Tibial nerve (tissue), 4 donors: ENCODE data around the gene MFSD12. TPM values are rescaled to one million over a fixed set of nuclear protein-coding genes. Genes with fewer than 3 reads are reported as not detected.
A peak's percentile ranks its signal among the peaks of the same experiment; 100 is the strongest.

Experiments used
- DNase-seq, 2 donors: peaks; one replicate each; pipeline ENCODE4 v3.0.0-alpha.2; 2019; ENCODE audit warnings: low spot score in 2 of 2
- H3K27ac ChIP-seq, 4 donors: fragments of 200-600 bp; sonication (generic) in 3 of 4; one replicate each; pipeline ENCODE4 v1.5.1; 2017 to 2019; ENCODE audit warnings: mild to moderate bottlenecking in 1 of 4
- H3K27me3 ChIP-seq, 2 donors: fragments of 200-600 bp; sonication (generic) in 1 of 2; one replicate each; pipeline versions ENCODE4 v1.5.1 to v1.6.0; 2017 to 2019
- H3K36me3 ChIP-seq, 3 donors: fragments of 200-600 bp; sonication (generic); one replicate each; pipeline ENCODE4 v1.5.1; 2018 to 2019
- H3K4me1 ChIP-seq, 4 donors: fragments of 200-600 bp; sonication (generic) in 3 of 4; one replicate each; pipeline ENCODE4 v1.5.1; 2017 to 2019
- H3K4me3 ChIP-seq, 4 donors: fragments of 200-600 bp; sonication (generic) in 3 of 4; one replicate each; pipeline ENCODE4 v1.5.1; 2017 to 2019; ENCODE audit warnings: mild to moderate bottlenecking in 1 of 4, moderate library complexity in 1 of 4
- H3K9me3 ChIP-seq, 4 donors: fragments of 200-600 bp; sonication (generic) in 3 of 4; one replicate each; pipeline ENCODE4 v1.5.1; 2017 to 2019
- EP300 ChIP-seq, 2 donors: sonication (generic); formaldehyde crosslinking; IDR thresholded peaks; one replicate each; pipeline ENCODE4 v1.6.1; 2017; ENCODE audit warnings: antibody characterized with exemption in 2 of 2, mild to moderate bottlenecking in 1 of 2
- POLR2A ChIP-seq, 2 donors: fragments of 450-650 bp; IDR thresholded peaks; one replicate each; pipeline ENCODE4 v1.6.1; 2017; ENCODE audit warnings: antibody characterized with exemption in 2 of 2, mild to moderate bottlenecking in 2 of 2, moderate library complexity in 2 of 2
- WGBS, 2 donors: methylation state at CpG; one replicate each; pipeline ENCODE4 v1.1.5; 2018; 5-methylcytosine and 5-hydroxymethylcytosine counted together
- total RNA-seq, 4 donors: library from RNA; depleted of rRNA; stranded (reverse); fragments of >200 nt; gene quantifications; one replicate each; pipeline ENCODE4 v1.1.0, GENCODE V29; 2016
- TF ChIP-seq, protein P1 (sequence below), 5 experiments: fragments of 200-600 bp in 3 of 5; fragments of 450-650 bp in 2 of 5; sonication (generic) in 3 of 5; IDR thresholded peaks; one replicate each; pipeline ENCODE4 v1.5.1; 2016 to 2019; ENCODE audit warnings: antibody characterized with exemption in 5 of 5, mild to moderate bottlenecking in 3 of 5, moderate library complexity in 2 of 5

The MFSD12 gene
- total RNA-seq, 4 donors from 2014 or later: 45.7 to 108 (median 62.8) TPM

- peak overlapping the region; percentile 82 to 96 (median 90) for H3K27ac ChIP-seq
- H3K4me3 ChIP-seq: peak overlapping the region in 3 of 4 donors; percentile 11 to 41 (median 13)
- H3K27me3 ChIP-seq: no peaks in the 10 kb centered on the region
- peaks cover 12 to 57% (median 18%) of the 10 kb centered on the region in 3 donors for H3K36me3 ChIP-seq
- H3K4me1 ChIP-seq: peaks cover 0 to 42% (median 30%) of the 10 kb centered on the region in 4 donors
- DNase-seq: no peak
- no peak for TF ChIP-seq EP300 (IDR thresholded peaks at IDR 0.05)
- TF ChIP-seq POLR2A (IDR thresholded peaks at IDR 0.05): no peak
- TF ChIP-seq, protein P1, sequence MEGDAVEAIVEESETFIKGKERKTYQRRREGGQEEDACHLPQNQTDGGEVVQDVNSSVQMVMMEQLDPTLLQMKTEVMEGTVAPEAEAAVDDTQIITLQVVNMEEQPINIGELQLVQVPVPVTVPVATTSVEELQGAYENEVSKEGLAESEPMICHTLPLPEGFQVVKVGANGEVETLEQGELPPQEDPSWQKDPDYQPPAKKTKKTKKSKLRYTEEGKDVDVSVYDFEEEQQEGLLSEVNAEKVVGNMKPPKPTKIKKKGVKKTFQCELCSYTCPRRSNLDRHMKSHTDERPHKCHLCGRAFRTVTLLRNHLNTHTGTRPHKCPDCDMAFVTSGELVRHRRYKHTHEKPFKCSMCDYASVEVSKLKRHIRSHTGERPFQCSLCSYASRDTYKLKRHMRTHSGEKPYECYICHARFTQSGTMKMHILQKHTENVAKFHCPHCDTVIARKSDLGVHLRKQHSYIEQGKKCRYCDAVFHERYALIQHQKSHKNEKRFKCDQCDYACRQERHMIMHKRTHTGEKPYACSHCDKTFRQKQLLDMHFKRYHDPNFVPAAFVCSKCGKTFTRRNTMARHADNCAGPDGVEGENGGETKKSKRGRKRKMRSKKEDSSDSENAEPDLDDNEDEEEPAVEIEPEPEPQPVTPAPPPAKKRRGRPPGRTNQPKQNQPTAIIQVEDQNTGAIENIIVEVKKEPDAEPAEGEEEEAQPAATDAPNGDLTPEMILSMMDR (IDR thresholded peaks at IDR 0.05): no peak
- H3K9me3 ChIP-seq: no peaks in the 10 kb centered on the region
- 20 to 39% methylated on average over 13 of the region's 13 CpGs for WGBS, 2 donors
Observed at GRCh38 chr19:3537101-3537437, 20.3 kb downstream of the MFSD12 start.

DNA sequence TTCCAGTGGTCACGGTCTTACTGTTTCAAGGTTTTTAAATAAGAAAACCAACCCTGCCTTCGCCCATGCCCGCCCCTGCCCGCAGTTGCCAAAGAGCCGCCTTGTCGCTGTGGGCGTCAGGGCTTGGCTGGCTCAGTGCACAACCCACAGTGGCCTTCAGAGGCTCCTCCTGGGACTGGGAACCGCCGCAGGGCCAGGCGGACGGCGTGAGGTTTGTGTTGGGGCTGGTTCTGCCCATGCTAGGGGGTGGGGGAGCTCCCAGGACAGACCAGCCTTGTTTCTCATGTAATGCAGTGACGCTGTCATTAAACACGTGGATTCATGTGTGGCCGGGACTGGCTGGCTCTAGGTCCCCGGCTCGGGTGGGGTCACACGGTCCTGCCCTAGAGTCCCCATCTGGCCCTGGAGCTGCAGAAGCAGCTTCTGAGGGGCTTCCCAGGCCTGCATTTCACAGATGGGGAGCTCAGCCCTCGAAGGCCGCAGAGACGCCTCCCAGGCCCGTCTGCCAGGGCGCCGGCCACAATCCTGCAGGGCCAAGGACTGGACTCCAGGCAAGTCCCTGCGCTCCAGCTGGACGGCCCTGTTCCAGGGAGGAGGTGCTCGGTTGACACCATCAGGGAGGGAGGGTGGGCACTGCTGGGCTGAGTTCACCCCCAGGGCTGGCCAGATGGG is 20.8 kb downstream of the MFSD12 start:
- H3K36me3 ChIP-seq: peaks cover 12 to 59% (median 23%) of the 10 kb centered on the region in 3 donors
- 49 to 53% methylated on average over 16 to 19 of the region's 27 CpGs for WGBS, 2 donors

DNA sequence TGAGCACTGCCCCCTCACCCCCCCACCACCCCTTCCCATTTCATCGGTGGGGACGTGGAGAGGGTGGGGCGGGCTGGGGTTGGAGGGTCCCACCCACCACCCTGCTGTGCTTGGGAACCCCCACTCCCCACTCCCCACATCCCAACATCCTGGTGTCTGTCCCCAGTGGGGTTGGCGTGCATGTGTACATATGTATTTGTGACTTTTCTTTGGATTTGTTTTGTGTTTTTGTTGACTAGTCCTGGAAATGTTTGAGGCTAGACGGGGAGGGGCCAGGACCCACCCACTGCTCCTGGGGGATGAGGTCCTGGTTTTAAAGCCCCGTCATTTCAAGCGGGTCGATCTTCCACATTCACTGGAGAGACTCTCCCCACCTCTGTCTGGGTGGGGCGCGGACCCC is 21.4 kb downstream of the MFSD12 start:
- Histone ChIP-seq H3K27me3 (no peaks in the 10 kb centered on the region), H3K36me3 (peaks cover 12 to 62% (median 24%) of the 10 kb centered on the region in 3 donors), H3K4me1 (peaks cover 0 to 42% (median 30%) of the 10 kb centered on the region in 4 donors), H3K27ac (peak overlapping the region; percentile 82 to 96 (median 90)), H3K9me3 (no peaks in the 10 kb centered on the region), H3K4me3 (peak overlapping the region in 1 of 4 donors; percentile 41)
- DNase-seq: no peak
- no peak for TF ChIP-seq POLR2A (IDR thresholded peaks at IDR 0.05)
- TF ChIP-seq, protein P1 (IDR thresholded peaks at IDR 0.05): no peak
- no peak for TF ChIP-seq EP300 (IDR thresholded peaks at IDR 0.05)
- 38 to 56% methylated on average over 5 to 8 of the region's 10 CpGs for WGBS, 2 donors

More for the DNA sequence above, 20.8 kb downstream of the MFSD12 start:
- H3K27me3 ChIP-seq: no peaks in the 10 kb centered on the region
- DNase-seq: peak; percentile 44 to 53
- H3K27ac ChIP-seq: peak overlapping the region; percentile 82 to 96 (median 90)
- peak overlapping the region in 3 of 4 donors; percentile 11 to 41 (median 13) for H3K4me3 ChIP-seq
- no peaks in the 10 kb centered on the region for H3K9me3 ChIP-seq
- peak in 1 of 2 donors; percentile 38 for TF ChIP-seq POLR2A (IDR thresholded peaks at IDR 0.05)
- peak; percentile 46 to 85 for TF ChIP-seq EP300 (IDR thresholded peaks at IDR 0.05)
- TF ChIP-seq, protein P1 (IDR thresholded peaks at IDR 0.05): no peak
- peaks cover 0 to 42% (median 30%) of the 10 kb centered on the region in 4 donors for H3K4me1 ChIP-seq

- peak overlapping the region; percentile 82 to 96 (median 90) for H3K27ac ChIP-seq
- 89 to 90% methylated on average over 14 of the region's 14 CpGs for WGBS, 2 donors
Observed at GRCh38 chr19:3535563-3535965, 21.8 kb downstream of the MFSD12 start.

GRCh38 chr19:3535235-3535535 is 22.2 kb downstream of the MFSD12 start:
- peak overlapping the region in 2 of 4 donors; percentile 82 to 96 for H3K27ac ChIP-seq
- TF ChIP-seq POLR2A (IDR thresholded peaks at IDR 0.05): no peak
- no peak for TF ChIP-seq EP300 (IDR thresholded peaks at IDR 0.05)
- TF ChIP-seq, protein P1 (IDR thresholded peaks at IDR 0.05): no peak
- DNase-seq: no peak
- peaks cover 12 to 70% (median 24%) of the 10 kb centered on the region in 3 donors for H3K36me3 ChIP-seq
- H3K4me3 ChIP-seq: no peak overlapping the region
- H3K4me1 ChIP-seq: peaks cover 0 to 42% (median 30%) of the 10 kb centered on the region in 4 donors
- WGBS, 2 donors: 80 to 93% methylated on average over 5 to 9 of the region's 9 CpGs
- H3K9me3 ChIP-seq: no peaks in the 10 kb centered on the region
- no peaks in the 10 kb centered on the region for H3K27me3 ChIP-seq

More at GRCh38 chr19:3535563-3535965, 21.8 kb downstream of the MFSD12 start:
- H3K36me3 ChIP-seq: peaks cover 12 to 66% (median 24%) of the 10 kb centered on the region in 3 donors
- no peaks in the 10 kb centered on the region for H3K27me3 ChIP-seq
- no peak for DNase-seq
- peaks cover 0 to 42% (median 30%) of the 10 kb centered on the region in 4 donors for H3K4me1 ChIP-seq
- H3K4me3 ChIP-seq: no peak overlapping the region
- H3K9me3 ChIP-seq: no peaks in the 10 kb centered on the region
- TF ChIP-seq EP300 (IDR thresholded peaks at IDR 0.05): no peak
- TF ChIP-seq, protein P1 (IDR thresholded peaks at IDR 0.05): no peak
- TF ChIP-seq POLR2A (IDR thresholded peaks at IDR 0.05): no peak
